ENCODE measurements around the gene MMP28.

DNA sequence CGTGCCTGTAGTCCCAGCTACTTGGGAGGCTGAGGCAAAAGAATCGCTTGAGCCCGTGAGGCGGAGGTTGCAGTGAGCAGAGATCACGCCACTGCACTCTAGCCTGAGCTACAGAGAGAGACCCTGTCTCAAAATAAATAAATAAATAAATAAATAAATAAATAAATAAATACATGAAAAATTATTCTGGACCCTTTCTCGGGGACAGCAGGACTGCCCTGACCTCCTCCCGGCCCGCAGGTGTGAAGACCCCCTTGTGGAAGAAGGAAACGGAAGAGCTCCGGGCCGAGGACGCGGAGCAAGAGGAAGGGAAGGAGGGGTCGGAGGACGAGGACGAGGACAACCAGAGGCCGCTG, 31.7 kb downstream of the MMP28 start:
- TF ChIP-seq POLR2A (IDR thresholded peaks at IDR 0.05; ENCODE audit: low read depth, low read length) = no peak
- no peak for TF ChIP-seq TAF1 (IDR thresholded peaks at IDR 0.05; ENCODE audit: borderline replicate concordance, low read depth, low read length)

Measured in GM12892 (cell line).